Right kidney (tissue), 1 donor: ENCODE measurements around the gene SAMSN1.
"Not testable (repeated sequence)": the region's sequence is repeated elsewhere in the genome, so short reads cannot be mapped to it uniquely, and the experiment has no call there.

Source experiments
- DNase-seq: peaks from one replicate; pipeline ENCODE4 v3.0.0-alpha.2; 2016

Gene SAMSN1

DNA sequence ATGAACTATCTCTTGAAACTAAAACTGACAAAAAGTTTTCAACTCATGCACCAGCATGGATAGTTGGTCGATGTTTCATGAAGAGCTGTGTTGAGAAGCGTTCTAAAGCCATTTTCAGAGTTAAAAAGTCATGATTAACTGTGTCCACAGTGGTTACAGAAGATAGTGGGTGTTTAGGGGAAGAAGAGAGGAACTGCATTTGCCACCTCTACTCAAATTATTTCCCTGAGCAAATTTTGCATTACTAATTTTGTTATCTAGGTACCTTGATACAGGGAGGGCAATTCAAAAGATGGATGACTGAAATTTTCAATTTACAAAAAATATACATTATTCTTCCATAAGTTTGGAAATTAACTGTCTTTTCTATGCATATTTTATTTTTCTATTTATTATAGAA lies 15.5 kb downstream of the SAMSN1 start:
- no peak for DNase-seq

GRCh38 chr21:14528815-14529214 lies 17.3 kb downstream of the SAMSN1 start:
- no peak for DNase-seq

- no peak for DNase-seq
Measured at GRCh38 chr21:14527696-14528652, 18.1 kb downstream of the SAMSN1 start.

DNA sequence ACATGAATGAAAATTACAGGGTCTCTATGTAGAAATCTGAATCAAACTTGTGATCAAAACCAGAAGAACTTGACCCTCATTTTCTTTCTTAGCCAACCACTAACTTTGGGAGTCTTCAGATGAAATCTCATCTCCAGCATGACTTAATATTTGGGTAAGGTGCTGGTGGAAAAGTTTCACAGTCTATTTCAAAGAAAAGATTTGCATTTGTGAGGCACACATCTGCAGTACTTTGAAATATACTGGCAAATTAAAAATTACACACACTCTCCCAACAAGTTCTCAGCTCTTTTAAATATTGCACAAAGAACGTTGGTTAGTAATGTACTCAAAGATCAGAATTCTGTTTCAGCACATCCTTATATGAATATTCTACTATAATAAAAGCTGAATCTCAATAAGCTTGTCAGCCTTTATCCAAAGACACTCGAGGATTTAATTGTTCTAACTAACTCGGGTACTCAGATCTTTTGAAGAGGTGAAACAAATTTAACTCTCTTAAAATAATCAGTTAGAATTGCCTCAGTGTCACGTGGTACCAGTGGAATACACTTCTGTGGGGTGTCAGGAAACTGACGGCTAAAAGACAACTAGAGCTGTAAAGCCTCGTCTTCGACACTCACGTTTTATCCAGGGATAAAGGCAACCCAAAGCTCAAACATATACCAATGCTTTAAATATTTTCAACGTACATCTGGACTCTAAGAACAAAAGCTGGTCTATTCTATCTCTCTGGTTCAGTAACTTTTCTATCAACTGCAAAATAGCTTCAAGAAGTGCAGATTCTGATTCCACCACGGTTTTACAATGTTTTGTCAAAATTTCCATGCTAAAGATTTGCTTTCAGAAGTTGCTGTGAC lies 19.0 kb downstream of the SAMSN1 start:
- DNase-seq = no peak

GRCh38 chr21:14526199-14526598 lies 19.9 kb downstream of the SAMSN1 start:
- no peak for DNase-seq

- no peak for DNase-seq
Measured at GRCh38 chr21:14523234-14523633, 22.9 kb downstream of the SAMSN1 start.

DNA sequence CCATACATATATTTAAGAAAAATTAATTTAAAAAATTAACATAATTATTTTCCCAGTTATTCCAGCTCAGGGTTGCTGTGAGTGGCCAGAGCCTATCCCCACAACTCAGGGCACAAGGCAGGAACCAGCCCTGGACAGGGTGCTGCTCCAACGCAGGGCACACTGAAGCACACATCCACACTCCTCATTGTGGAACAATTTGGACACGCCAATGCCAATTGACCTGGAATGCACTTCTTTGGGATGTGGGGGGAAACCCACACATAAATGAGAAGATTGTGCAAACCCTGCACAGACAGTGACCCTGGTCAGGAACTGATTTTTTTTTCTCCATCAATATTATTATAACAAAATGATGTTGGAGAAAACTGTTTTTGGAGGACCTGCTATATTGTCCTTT lies 23.4 kb downstream of the SAMSN1 start:
- DNase-seq = no peak

DNA sequence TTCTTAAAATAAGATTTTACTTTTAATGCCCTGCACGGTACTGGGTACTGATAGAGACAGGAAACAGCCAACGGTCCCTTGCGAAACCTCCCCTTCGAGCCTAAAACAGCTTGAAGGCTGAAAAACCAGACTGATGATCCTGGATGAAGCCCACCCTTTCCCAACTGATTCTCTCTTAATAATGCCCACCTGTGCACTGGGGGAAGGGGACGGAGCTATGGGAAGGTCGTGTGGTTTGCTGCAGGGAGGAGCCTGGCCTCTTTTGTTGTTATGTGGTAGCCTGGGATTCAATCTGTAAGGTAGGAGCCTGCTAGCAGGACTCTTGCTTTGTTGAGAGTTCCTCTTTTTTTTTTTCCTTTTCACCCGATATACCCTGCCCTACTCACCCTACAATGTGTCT lies 25.6 kb downstream of the SAMSN1 start:
- no peak for DNase-seq

GRCh38 chr21:14519000-14519399 lies 27.1 kb downstream of the SAMSN1 start:
- DNase-seq = no peak

- DNase-seq = no peak
Measured at GRCh38 chr21:14513804-14514203, 32.3 kb downstream of the SAMSN1 start.

- not testable (repeated sequence) for DNase-seq
Measured at GRCh38 chr21:14506859-14507457, 39.2 kb downstream of the SAMSN1 start.

DNA sequence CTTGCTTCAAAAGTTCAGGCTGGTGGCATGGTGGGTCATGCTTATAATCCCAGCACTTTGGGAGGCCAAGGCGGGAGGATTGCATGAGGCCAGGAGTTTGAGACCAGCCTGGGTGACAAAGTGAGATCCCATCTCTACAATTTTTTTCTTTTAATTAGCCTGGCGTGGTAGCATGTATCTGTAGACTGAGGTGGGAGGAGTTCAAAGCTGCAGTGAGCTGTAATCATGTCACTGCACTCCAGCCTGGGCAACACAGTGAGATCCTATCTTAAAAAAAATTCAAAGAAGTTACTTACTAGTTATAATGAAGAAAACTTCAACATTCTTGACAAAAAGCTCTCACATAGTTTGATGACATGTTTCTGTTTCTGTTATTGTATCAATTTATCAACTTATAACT lies 45.2 kb downstream of the SAMSN1 start:
- DNase-seq = no peak

DNA sequence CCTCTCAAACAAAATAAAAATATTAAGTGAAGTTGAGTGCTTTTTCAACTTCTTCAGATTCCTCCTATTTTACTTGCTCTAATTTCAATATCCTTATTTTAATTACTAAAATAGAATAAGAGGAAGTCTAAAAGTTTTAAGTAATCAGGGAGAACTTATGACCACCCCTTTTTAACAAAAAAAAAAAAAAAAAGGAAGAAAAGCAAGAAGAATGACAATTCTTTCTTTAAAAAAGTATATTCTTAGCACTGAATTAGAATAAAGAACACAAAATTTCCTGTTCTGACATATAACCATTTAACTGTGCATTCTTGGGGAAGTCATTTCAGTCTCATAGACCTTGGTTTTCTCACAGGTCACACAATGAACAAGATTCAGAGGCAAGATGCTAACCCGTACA lies 46.8 kb downstream of the SAMSN1 start:
- DNase-seq = no peak

DNA sequence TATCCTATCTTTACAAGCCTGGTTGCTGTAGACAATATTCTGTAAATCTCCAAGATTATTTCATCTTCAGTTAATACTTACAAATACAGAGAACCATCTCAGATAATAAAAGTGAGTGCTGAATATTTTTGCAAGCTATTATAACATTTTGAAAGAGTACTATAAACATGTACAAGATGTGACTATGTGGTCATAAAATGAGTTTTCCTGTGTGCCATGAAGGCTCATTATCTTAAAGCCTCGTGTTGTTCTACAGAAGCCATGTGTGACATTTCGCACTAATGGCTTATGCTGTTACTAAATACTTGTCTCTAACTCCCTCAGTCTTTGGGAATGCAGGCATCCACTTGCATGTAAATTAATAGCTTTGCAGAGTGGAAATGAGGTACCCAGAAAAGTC lies 48.3 kb downstream of the SAMSN1 start:
- DNase-seq = no peak

DNA sequence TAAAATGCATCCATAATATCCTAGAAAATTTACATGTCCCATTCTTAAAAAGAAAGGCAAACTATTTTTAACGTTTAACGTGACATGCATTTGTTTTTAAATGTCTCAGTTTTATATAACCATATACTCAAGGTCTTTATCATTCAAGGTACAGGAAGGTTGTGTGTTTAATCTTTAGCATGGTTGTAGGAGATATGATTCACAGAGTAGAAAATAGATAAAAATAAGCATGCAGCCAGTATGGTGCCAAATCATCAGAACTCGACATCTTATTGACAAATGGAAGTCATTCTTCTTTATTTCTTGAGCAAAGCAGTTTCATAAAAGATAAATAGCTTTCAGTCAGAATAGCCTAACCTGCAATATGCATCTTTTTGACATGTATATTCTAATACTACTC lies 51.0 kb downstream of the SAMSN1 start:
- no peak for DNase-seq

DNA sequence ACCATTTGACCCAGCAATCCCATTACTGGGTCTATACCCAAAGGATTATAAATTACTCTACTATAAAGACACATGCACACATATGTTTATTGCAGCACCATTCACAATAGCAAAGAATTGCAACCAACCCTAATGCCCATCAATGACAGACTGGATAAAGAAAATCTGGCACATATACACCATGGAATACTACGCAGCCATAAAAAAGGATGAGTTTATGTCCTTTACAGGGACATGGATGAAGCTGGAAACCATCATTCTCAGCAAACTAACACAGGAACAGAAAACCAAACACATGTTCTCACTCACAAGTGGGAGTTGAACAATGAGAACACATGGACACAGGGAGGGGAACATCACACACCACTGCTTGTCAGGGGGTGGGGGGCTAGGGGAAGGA lies 51.9 kb downstream of the SAMSN1 start:
- DNase-seq = not testable (repeated sequence)

DNA sequence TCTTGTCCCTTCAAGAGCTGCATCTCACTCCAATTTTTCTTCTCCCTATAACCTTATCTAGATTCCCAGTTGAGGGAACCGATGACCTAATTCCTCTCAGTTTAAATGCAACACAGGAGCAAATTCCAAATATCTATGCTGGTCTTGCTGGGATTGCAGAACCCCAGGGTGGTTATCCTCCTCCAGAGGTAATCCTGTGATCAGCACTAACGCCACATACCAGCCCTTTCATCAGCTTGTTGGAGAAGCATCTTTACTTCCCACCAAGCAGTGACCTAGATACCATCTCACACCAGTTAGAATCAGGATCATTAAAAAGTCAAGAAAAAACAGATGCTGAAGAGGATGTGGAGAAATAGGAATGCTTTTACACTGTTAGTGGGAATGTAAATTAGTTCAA lies 52.4 kb downstream of the SAMSN1 start:
- DNase-seq = no peak

DNA sequence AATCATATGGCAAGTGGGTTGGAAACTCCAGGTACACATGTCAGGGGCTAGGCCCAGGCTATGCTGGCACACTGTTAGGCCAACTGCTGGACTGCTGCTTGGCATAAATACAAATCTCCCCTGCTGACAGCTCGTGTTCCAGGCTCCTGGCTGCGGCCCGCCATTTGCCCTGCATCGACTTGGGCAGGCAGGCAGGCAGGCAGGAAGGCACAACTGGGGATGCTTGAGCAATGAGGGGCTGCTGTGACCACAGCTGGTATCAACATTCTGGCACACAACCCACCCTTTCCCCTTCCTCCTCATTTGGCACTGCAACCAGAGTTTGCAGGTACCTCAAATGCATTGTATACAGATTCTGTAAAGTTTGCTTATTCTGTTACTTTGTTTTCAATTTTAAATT lies 53.2 kb downstream of the SAMSN1 start:
- no peak for DNase-seq

- DNase-seq = no peak
Measured at GRCh38 chr21:14491269-14491681, 54.8 kb downstream of the SAMSN1 start.

GRCh38 chr21:14488672-14489204 lies 57.4 kb downstream of the SAMSN1 start:
- DNase-seq = no peak

DNA sequence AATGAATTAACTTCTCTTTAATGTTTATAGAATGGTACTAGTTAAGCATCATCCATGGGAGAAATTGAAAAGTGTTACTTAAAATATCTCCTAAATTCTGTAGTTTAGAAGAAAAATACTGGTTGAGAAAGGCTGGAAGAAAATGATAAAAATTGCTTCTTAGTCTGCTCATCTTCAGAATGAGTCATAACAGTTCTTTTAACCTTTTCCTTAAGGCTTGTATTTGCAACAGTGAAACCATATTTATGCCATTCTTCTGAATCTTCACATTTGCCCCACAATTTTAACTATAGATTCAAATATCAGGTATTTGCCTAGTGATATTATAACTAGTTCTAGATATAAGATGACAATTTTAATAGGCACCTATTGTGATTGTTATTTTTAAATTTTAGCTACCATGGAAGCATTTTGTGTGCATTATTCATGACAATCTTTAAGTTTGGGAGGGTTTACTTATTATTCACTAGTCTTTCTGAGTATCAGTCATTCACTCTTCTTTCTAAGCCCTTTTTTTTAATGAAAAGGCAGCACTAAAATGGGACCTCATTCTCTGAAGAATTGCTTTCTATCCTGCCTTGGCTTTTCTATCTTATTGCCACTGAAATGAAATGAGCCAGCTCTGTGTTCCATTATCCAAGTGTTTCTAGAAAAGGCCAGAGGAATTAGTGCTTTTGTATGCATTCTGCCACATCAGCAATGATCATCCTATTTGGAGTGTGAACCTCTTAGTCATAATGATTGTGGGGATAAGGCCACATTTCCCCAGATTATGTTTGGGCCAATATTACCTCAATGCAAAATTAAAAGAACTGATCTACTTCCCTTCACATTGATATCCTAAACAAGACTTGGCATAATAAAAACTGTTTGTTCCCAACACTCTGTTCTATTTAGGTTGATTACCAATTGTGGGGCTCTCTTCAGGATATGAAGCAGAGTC lies 58.4 kb downstream of the SAMSN1 start:
- no peak for DNase-seq
